HG02970 (cell line): ENCODE results near the gene PALM3.

Source experiments
- ATAC-seq: cut with Tn5 transposase; IDR thresholded peaks from one replicate; pipeline ENCODE4 v1.9.1; 2021; ENCODE audit warnings: mild to moderate bottlenecking, moderate library complexity, moderate number of reproducible peaks; ENCODE audit not compliant: unreplicated experiment, low FRiP score

The PALM3 gene

GRCh38 chr19:14089662-14090508 lies 28.0 kb upstream of the PALM3 start:
- peak; percentile 19 for ATAC-seq

GRCh38 chr19:14089412-14089661 lies 27.5 kb upstream of the PALM3 start:
- ATAC-seq, result no peak

DNA sequence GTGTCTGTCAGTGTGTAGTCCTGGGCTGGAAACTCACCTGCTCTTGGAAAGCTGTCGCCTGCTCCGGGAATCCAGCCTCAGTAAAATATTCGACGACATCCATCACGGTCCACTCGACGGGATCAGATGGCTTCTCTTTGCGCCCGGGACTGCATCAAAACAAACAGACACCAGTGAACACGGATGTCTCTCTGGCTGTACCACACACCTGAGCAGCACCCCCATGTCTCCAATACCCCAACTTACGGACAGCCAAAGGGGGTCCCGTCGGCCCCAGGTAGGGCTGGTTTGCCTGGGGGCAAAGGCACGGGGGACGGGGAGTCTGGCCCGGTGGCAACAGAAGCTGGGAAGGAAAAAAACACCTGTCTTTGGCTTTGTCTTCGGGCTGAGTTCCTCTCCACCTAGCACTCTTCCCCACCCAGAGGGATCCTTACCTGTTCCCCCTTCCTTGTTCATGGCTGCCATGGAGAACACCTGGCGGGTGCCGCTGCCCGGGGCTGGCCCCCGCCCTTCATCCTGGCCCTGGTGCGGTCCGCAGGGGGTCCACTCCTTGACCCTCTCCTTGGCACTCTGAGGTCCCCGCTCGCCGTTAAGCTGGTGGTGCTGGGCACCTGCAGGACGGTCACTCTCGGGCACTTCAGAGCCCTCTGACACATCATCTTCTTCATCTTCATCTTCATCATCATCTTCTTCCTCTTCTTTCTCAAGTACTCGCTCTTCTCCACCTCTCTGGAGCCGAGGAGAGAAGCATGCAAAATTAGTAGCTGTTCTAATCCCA lies 26.9 kb upstream of the PALM3 start:
- no peak for ATAC-seq

DNA sequence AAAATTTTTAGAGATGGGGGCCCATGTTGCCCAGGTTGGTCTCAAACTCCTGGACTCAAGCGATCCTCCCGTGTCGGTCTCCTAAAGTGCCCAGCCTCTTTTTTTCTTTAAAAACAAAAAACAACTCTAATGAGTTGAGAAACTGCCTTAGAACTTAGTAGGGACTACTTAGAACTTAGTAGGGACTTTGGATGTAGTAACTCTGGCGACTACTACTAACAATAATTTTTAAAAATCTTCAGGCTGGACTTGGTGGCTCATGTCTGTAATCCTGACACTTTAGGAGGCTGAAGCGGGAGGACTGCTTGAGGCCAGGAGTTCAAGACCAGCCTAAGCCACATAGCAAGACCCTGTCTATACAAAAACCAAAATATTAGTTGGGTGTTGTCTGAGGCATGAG lies 24.2 kb upstream of the PALM3 start:
- no peak for ATAC-seq

GRCh38 chr19:14085309-14085995 lies 23.6 kb upstream of the PALM3 start, which contains the start of gene C19orf67:
Gene C19orf67 (minus strand): TSS chr19:14085783. CDS start chr19:14085627, 156 bp downstream.
- ATAC-seq, result no peak

- no peak for ATAC-seq
Observed at GRCh38 chr19:14082675-14082960, 20.7 kb upstream of the PALM3 start.

- peak; percentile 11 for ATAC-seq
Observed at GRCh38 chr19:14081797-14082674, 20.2 kb upstream of the PALM3 start.

GRCh38 chr19:14080887-14081796 lies 19.3 kb upstream of the PALM3 start:
- ATAC-seq, result peak; percentile 86

- ATAC-seq, result no peak
Observed at GRCh38 chr19:14078411-14078810, 16.5 kb upstream of the PALM3 start.

GRCh38 chr19:14073925-14074838 lies 12.3 kb upstream of the PALM3 start:
- ATAC-seq, result no peak

DNA sequence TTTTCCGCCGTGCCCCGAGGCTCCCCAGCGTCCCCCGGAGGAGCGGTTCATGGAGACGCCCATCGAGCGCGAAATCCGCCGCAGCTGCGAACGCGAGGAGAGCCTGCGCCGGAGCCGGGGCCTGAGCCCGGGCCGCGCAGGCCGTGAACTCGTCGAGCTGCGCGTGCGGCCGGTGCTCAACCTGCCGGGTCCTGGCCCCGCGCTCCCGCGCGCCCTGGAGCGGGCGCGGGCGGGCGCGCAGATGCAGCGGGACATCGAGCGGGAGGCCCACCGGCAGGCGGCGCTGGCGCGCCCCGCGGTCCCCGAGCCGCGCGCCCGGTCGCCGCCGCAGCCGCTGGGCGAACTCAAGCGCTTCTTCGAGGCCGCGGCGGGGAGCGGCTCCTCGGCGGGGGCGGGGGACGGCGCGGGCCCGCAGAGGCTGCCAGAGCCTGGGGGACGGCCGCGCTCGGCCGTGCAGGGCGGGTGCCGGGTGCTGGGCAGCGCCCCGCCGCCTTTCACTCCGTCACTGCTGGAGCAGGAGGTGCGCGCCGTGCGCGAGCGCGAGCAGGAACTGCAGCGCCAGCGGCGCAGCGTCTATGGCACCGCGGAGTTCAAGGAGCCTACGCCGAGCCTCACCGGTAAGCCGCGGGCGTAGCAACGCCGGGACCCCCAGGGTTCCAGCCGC lies 11.5 kb upstream of the PALM3 start:
- peak; percentile 38 for ATAC-seq

GRCh38 chr19:14072535-14073260 lies 10.8 kb upstream of the PALM3 start, which contains the start of gene MISP3:
Gene MISP3 (plus strand): TSS chr19:14072786. CDS start chr19:14073310, 524 bp downstream.
- peak; percentile 1 for ATAC-seq

- no peak for ATAC-seq
Observed at GRCh38 chr19:14070268-14071050, 8.6 kb upstream of the PALM3 start.

DNA sequence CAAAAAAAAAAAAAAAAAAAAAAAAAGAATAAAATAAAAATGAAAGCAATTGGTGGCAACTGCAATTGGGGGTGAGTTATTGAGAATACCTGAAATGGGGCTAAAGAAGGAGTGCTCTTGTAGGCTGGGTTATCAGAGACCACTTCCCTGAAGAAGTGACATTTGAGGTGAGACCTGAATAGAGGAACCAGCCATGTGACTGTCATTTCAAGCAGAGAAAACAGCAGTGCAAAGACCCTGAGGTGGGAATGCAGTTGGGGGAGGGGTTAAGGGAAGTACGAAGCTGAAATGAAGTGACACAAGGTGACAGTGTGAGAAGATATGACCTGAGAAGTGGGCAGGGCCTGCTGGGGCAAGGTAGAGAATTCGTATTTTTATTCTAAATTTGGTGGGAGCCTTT lies 4.3 kb upstream of the PALM3 start:
- no peak for ATAC-seq

DNA sequence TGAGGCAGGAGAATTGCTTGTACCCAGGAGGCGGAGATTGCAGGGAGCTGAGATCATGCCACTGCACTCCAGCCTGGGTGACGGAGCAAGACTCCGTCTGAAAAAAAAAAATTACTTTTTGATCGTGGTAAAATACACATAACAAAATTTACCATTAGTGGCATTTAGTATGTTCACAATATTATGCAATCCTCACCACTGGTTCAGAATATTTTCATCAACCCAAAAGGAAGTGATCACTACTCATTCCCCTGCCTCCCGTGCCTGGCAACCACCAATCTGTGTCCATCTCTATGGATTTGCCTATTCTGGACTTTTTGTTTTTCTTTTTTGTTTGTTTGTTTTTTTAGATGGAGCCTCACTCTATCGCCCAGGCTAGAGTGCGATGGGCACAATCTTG lies 1.2 kb upstream of the PALM3 start:
- ATAC-seq, result no peak

- no peak for ATAC-seq
Observed at GRCh38 chr19:14062558-14062855, 631 bp upstream of the PALM3 start.
